Astrocyte (in vitro differentiated cells and primary cell): ENCODE results near the gene CLEC2A. TPM values are rescaled to one million over a fixed set of nuclear protein-coding genes. Genes with fewer than 3 reads are reported as not detected.

Experiments
- DNase-seq: peaks from one replicate; pipeline ENCODE4 v3.0.0-alpha.2; 2010; ENCODE audit warnings: low read depth
- FAIRE-seq: peaks from 2 replicates; lab custom pipeline; 2011; peaks lifted over from hg19 to GRCh38; lab: Jason Lieb, UNC
- H2AFZ ChIP-seq: 2 replicates; pipeline ENCODE4 v1.6.0; 2012; ENCODE audit warnings: low read depth, low read length, inconsistent platforms
- H3K27ac ChIP-seq: 2 replicates; pipeline ENCODE4 v1.5.1; 2011; ENCODE audit warnings: low read depth, low read length, inconsistent platforms
- H3K27me3 ChIP-seq: 2 replicates; pipeline ENCODE4 v1.6.0; 2011; ENCODE audit warnings: low read length, inconsistent platforms; ENCODE audit not compliant: insufficient read depth
- H3K36me3 ChIP-seq: 2 replicates; pipeline ENCODE4 v1.5.1; 2011; ENCODE audit warnings: low read length, inconsistent platforms; ENCODE audit not compliant: insufficient read depth
- H3K4me1 ChIP-seq: 2 replicates; pipeline ENCODE4 v1.5.1; 2011; ENCODE audit warnings: low read length, inconsistent platforms; ENCODE audit not compliant: insufficient read depth
- H3K4me2 ChIP-seq: 2 replicates; pipeline ENCODE4 v1.6.0; 2012; ENCODE audit warnings: low read length, inconsistent platforms
- H3K4me3 ChIP-seq: 2 replicates; pipeline ENCODE4 v1.5.1; 2011; ENCODE audit warnings: low read depth, mild to moderate bottlenecking, low read length, inconsistent platforms; ENCODE audit not compliant: insufficient read depth
- H3K79me2 ChIP-seq: 2 replicates; pipeline ENCODE4 v1.6.0; 2012; ENCODE audit warnings: mild to moderate bottlenecking, low read length, inconsistent platforms; ENCODE audit not compliant: insufficient read depth
- H3K9ac ChIP-seq: 2 replicates; pipeline ENCODE4 v1.6.0; 2012; ENCODE audit warnings: mild to moderate bottlenecking, low read length, inconsistent platforms
- H3K9me3 ChIP-seq: 2 replicates; pipeline ENCODE4 v1.5.1; 2012; ENCODE audit warnings: low read depth, mild to moderate bottlenecking, low read length, inconsistent platforms; ENCODE audit not compliant: insufficient read depth
- H4K20me1 ChIP-seq: 2 replicates; pipeline ENCODE4 v1.6.0; 2012; ENCODE audit warnings: low read length, inconsistent platforms; ENCODE audit not compliant: insufficient read depth
- H3K27ac Mint-ChIP-seq: one replicate; pipeline ENCODE4 v1.8.0; 2021; ENCODE audit warnings: mild to moderate bottlenecking, mixed read lengths; ENCODE audit not compliant: unreplicated experiment
- H3K27me3 Mint-ChIP-seq: one replicate; pipeline ENCODE4 v1.8.0; 2021; ENCODE audit warnings: low read depth, mixed read lengths; ENCODE audit not compliant: unreplicated experiment
- H3K36me3 Mint-ChIP-seq: one replicate; pipeline ENCODE4 v1.8.0; 2021; ENCODE audit warnings: low read depth, mixed read lengths; ENCODE audit not compliant: unreplicated experiment
- H3K4me1 Mint-ChIP-seq: one replicate; pipeline ENCODE4 v1.8.0; 2021; ENCODE audit warnings: low read depth, mixed read lengths; ENCODE audit not compliant: unreplicated experiment
- H3K4me3 Mint-ChIP-seq: one replicate; pipeline ENCODE4 v1.8.0; 2021; ENCODE audit warnings: mild to moderate bottlenecking, moderate library complexity, mixed read lengths; ENCODE audit not compliant: unreplicated experiment
- H3K9me3 Mint-ChIP-seq: one replicate; pipeline ENCODE4 v1.8.0; 2021; ENCODE audit warnings: mild to moderate bottlenecking, mixed read lengths; ENCODE audit not compliant: unreplicated experiment
- EZH2 ChIP-seq: IDR thresholded peaks from 2 replicates; pipeline ENCODE4 v1.6.1; 2012; ENCODE audit warnings: mild to moderate bottlenecking, low read length, inconsistent platforms; ENCODE audit not compliant: insufficient read depth
- total RNA-seq: library from RNA; stranded (reverse); gene quantifications from 2 replicates; pipeline ENCODE4 v1.2.1, GENCODE V29; 2021
- TF ChIP-seq, protein P1 (sequence below): IDR thresholded peaks from 2 replicates; pipeline ENCODE4 v1.5.1; 2011; ENCODE audit warnings: low read depth, mild to moderate bottlenecking, inconsistent platforms, low read length, moderate library complexity; ENCODE audit not compliant: insufficient read depth

Gene CLEC2A
- total RNA-seq, 1 donor from 2014 or later = 0.84 TPM

GRCh38 chr12:9868951-9869306 lies 63.2 kb downstream of the CLEC2A start:
- H3K27ac ChIP-seq = peak overlapping the region; percentile 54
- no peak overlapping the region for H3K27ac Mint-ChIP-seq
- peaks cover 4% of the 10 kb centered on the region for H3K4me1 Mint-ChIP-seq

GRCh38 chr12:9868311-9868801 lies 63.8 kb downstream of the CLEC2A start:
- H3K4me3 Mint-ChIP-seq = no peak overlapping the region
- H3K79me2 ChIP-seq = no peaks in the 10 kb centered on the region
- no peak overlapping the region for H3K27ac Mint-ChIP-seq
- no peaks in the 10 kb centered on the region for H3K27me3 Mint-ChIP-seq
- H3K27ac ChIP-seq = no peak overlapping the region
- no peaks in the 10 kb centered on the region for H3K36me3 ChIP-seq
- no peak overlapping the region for H3K4me2 ChIP-seq
- FAIRE-seq (no peak), DNase-seq (no peak)
- H3K36me3 Mint-ChIP-seq = no peaks in the 10 kb centered on the region
- no peaks in the 10 kb centered on the region for H3K4me1 ChIP-seq
- TF ChIP-seq, protein P1, sequence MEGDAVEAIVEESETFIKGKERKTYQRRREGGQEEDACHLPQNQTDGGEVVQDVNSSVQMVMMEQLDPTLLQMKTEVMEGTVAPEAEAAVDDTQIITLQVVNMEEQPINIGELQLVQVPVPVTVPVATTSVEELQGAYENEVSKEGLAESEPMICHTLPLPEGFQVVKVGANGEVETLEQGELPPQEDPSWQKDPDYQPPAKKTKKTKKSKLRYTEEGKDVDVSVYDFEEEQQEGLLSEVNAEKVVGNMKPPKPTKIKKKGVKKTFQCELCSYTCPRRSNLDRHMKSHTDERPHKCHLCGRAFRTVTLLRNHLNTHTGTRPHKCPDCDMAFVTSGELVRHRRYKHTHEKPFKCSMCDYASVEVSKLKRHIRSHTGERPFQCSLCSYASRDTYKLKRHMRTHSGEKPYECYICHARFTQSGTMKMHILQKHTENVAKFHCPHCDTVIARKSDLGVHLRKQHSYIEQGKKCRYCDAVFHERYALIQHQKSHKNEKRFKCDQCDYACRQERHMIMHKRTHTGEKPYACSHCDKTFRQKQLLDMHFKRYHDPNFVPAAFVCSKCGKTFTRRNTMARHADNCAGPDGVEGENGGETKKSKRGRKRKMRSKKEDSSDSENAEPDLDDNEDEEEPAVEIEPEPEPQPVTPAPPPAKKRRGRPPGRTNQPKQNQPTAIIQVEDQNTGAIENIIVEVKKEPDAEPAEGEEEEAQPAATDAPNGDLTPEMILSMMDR = no peak
- TF ChIP-seq EZH2 = no peak
- peaks cover 4% of the 10 kb centered on the region for H3K4me1 Mint-ChIP-seq
- no peaks in the 10 kb centered on the region for H3K27me3 ChIP-seq
- no peak overlapping the region for H3K9ac ChIP-seq
- H4K20me1 ChIP-seq = no peaks in the 10 kb centered on the region
- H2AFZ ChIP-seq = no peak overlapping the region
- H3K9me3 Mint-ChIP-seq = peaks cover 2% of the 10 kb centered on the region
- H3K9me3 ChIP-seq = no peaks in the 10 kb centered on the region
- no peak overlapping the region for H3K4me3 ChIP-seq

More at GRCh38 chr12:9868951-9869306, 63.2 kb downstream of the CLEC2A start:
- Histone ChIP-seq H3K27me3 (no peaks in the 10 kb centered on the region), H4K20me1 (no peaks in the 10 kb centered on the region), H3K4me3 (peak overlapping the region; percentile 60), H2AFZ (no peak overlapping the region), H3K4me1 (no peaks in the 10 kb centered on the region), H3K4me2 (peak overlapping the region; percentile 83), H3K79me2 (no peaks in the 10 kb centered on the region), H3K9me3 (no peaks in the 10 kb centered on the region), H3K36me3 (no peaks in the 10 kb centered on the region), H3K9ac (no peak overlapping the region)
- FAIRE-seq (no peak), DNase-seq (no peak)
- no peak for TF ChIP-seq EZH2
- TF ChIP-seq, protein P1 = no peak
- H3K36me3 Mint-ChIP-seq = no peaks in the 10 kb centered on the region
- H3K4me3 Mint-ChIP-seq = no peak overlapping the region
- no peaks in the 10 kb centered on the region for H3K9me3 Mint-ChIP-seq
- H3K27me3 Mint-ChIP-seq = no peaks in the 10 kb centered on the region

GRCh38 chr12:9867531-9867930 lies 64.6 kb downstream of the CLEC2A start:
- Histone ChIP-seq H3K27me3 (no peaks in the 10 kb centered on the region), H2AFZ (no peak overlapping the region), H3K4me1 (no peaks in the 10 kb centered on the region), H3K9me3 (no peaks in the 10 kb centered on the region), H3K4me2 (no peak overlapping the region), H4K20me1 (no peaks in the 10 kb centered on the region), H3K4me3 (no peak overlapping the region), H3K36me3 (no peaks in the 10 kb centered on the region), H3K9ac (no peak overlapping the region), H3K79me2 (no peaks in the 10 kb centered on the region), H3K27ac (no peak overlapping the region)
- Mint-ChIP-seq H3K4me1 (peaks cover 4% of the 10 kb centered on the region), H3K36me3 (no peaks in the 10 kb centered on the region), H3K27me3 (no peaks in the 10 kb centered on the region), H3K9me3 (peaks cover 2% of the 10 kb centered on the region), H3K4me3 (no peak overlapping the region), H3K27ac (no peak overlapping the region)
- DNase-seq (no peak), FAIRE-seq (no peak)
- TF ChIP-seq, protein P1 = no peak
- no peak for TF ChIP-seq EZH2
